Esophagus squamous epithelium (tissue), 4 donors: ENCODE measurements around the gene GNB1L.

Experiments
- POLR2A ChIP-seq, 4 donors: fragments of 450-650 bp; IDR thresholded peaks; one replicate each; pipeline ENCODE4 v1.6.1; 2017; ENCODE audit warnings: antibody characterized with exemption in 4 of 4, mild to moderate bottlenecking in 4 of 4, moderate library complexity in 3 of 4
- TF ChIP-seq, protein P1 (sequence below), 6 experiments: fragments of 450-650 bp in 4 of 6; fragments of 200-600 bp in 2 of 6; sonication (generic) in 2 of 6; IDR thresholded peaks; one replicate each; pipeline ENCODE4 v1.5.1; 2016 to 2019; ENCODE audit warnings: antibody characterized with exemption in 6 of 6, mild to moderate bottlenecking in 4 of 6, moderate library complexity in 4 of 6

DNA sequence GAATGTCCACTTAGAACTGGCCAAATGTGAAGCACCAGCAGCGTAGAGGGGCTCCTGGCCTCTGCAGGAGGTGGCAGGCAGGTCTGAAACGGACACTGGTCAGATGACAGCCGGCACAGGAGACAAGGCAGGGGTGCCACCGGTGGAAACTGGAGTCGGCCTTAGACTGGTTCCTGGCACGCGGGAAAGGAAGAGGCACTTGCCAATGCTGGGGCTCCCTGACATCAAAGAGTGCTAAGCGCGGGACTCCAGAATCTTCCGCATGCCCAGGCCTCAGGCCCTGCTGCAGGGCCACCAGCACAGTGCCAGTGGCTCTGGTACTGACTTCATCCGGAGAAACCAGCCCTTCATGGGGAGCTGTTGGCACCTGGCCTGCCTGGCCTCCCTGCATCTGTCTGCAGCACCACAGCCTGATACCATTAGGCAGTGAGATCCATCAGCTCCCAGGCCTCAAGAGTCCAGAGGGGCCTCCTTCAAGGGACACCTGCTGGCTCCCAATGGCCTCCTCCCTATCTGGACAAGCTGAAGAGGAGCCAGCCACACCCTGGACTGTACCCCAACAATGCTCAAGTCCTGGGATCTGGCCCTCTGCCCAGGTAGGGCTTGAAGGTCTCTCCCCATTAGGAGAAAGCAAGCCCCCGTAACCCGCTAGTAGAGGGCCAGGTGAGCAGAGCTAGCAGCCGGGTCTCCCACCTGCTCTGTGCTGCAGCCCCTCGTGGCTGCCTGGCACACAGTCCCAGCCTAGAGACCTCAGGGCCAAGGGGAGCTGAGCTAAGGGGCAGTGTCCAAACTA lies 29.7 kb upstream of the GNB1L start:
- TF ChIP-seq, protein P1, sequence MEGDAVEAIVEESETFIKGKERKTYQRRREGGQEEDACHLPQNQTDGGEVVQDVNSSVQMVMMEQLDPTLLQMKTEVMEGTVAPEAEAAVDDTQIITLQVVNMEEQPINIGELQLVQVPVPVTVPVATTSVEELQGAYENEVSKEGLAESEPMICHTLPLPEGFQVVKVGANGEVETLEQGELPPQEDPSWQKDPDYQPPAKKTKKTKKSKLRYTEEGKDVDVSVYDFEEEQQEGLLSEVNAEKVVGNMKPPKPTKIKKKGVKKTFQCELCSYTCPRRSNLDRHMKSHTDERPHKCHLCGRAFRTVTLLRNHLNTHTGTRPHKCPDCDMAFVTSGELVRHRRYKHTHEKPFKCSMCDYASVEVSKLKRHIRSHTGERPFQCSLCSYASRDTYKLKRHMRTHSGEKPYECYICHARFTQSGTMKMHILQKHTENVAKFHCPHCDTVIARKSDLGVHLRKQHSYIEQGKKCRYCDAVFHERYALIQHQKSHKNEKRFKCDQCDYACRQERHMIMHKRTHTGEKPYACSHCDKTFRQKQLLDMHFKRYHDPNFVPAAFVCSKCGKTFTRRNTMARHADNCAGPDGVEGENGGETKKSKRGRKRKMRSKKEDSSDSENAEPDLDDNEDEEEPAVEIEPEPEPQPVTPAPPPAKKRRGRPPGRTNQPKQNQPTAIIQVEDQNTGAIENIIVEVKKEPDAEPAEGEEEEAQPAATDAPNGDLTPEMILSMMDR (IDR thresholded peaks at IDR 0.05): no peak
- TF ChIP-seq POLR2A (IDR thresholded peaks at IDR 0.05): no peak
